Panc1 (cell line): ENCODE data around the gene SSR4. TPM values are rescaled to one million over a fixed set of nuclear protein-coding genes. Genes with fewer than 3 reads are reported as not detected.

Experiments
- ATAC-seq: fragments of 200-7000 bp; cut with Tn5 transposase; 2 replicates; pipeline ENCODE4 v1.9.1; 2020; ENCODE audit warnings: mild to moderate bottlenecking, moderate library complexity
- BruUV-seq: library from RNA; stranded (reverse); fragments of 400-500 nt; replicated peaks from 2 replicates; lab custom pipeline; 2021; lab: Mats Ljungman, UMichigan
- CTCF ChIA-PET: fragments of 300-600 bp; sonication (Branson Sonifier 250); formaldehyde crosslinking; loops from one replicate; lab custom pipeline; 2022; ENCODE audit warnings: antibody characterized with exemption; lab: Charles Lee
- POLR2A ChIA-PET: fragments of 300-600 bp; sonication (Branson Sonifier 250); formaldehyde crosslinking; loops from one replicate; lab custom pipeline; 2022; ENCODE audit warnings: antibody characterized with exemption; lab: Charles Lee
- DNase-seq: peaks from one replicate; pipeline ENCODE4 v3.0.0-alpha.2; 2010; ENCODE audit warnings: low read depth, low spot score
- H3K27ac ChIP-seq: 2 replicates; pipeline ENCODE4 v1.5.1; 2011; ENCODE audit warnings: mild to moderate bottlenecking, low read length, inconsistent platforms
- H3K27me3 ChIP-seq: fragments of 200-500 bp; sonication (Bioruptor generic); 2 replicates; pipeline ENCODE4 v1.6.0; 2014; ENCODE audit warnings: low read length, inconsistent platforms; ENCODE audit not compliant: control insufficient read depth, insufficient read depth
- H3K36me3 ChIP-seq: fragments of 200-500 bp; sonication (Bioruptor generic); 2 replicates; pipeline ENCODE4 v1.5.1; 2014; ENCODE audit warnings: inconsistent platforms, mild to moderate bottlenecking, low read length, moderate library complexity; ENCODE audit not compliant: control insufficient read depth, insufficient read depth
- H3K4me1 ChIP-seq: 2 replicates; pipeline ENCODE4 v1.5.1; 2011; ENCODE audit warnings: inconsistent platforms, mild to moderate bottlenecking, low read length, moderate library complexity; ENCODE audit not compliant: control insufficient read depth, insufficient read depth
- H3K4me3 ChIP-seq, 2 experiments: 2 replicates each; pipeline ENCODE4 v1.5.1; 2011 to 2012; ENCODE audit warnings: low read depth in 2 of 2, low read length in 2 of 2, mild to moderate bottlenecking in 2 of 2, inconsistent platforms in 1 of 2, moderate library complexity in 1 of 2
- H3K9me3 ChIP-seq: fragments of 200-500 bp; sonication (Bioruptor generic); 2 replicates; pipeline ENCODE4 v1.5.1; 2014; ENCODE audit warnings: low read depth, mild to moderate bottlenecking, inconsistent platforms, low read length, moderate library complexity; ENCODE audit not compliant: control insufficient read depth, insufficient read depth
- POLR2AphosphoS5 ChIP-seq: IDR thresholded peaks from 2 replicates; pipeline ENCODE4 v1.6.1; 2012; ENCODE audit warnings: mild to moderate bottlenecking, low read depth, low read length, moderate library complexity
- SIN3A ChIP-seq: IDR thresholded peaks from 2 replicates; pipeline ENCODE4 v1.6.1; 2012; ENCODE audit warnings: low read depth, mild to moderate bottlenecking, low read length, moderate library complexity, borderline replicate concordance; ENCODE audit not compliant: insufficient read depth
- TCF7L2 ChIP-seq: IDR thresholded peaks from 2 replicates; pipeline ENCODE4 v1.6.1; 2011; ENCODE audit warnings: mild to moderate bottlenecking, low read depth, low read length, inconsistent platforms
- in situ Hi-C: cut with HindIII; loops from 2 replicates; pipeline ENCODE4 v1.10.0; 2016; ENCODE audit warnings: low sequenced_read_pairs, low pct_unique_long_range_greater_than_20kb
- intact Hi-C: fragments of 100-400 bp; cut with micrococcal nuclease; formaldehyde crosslinking; loops from one replicate; pipeline ENCODE4 v1.10.0; 2022; ENCODE audit not compliant: unreplicated experiment
- total RNA-seq: library from RNA; stranded (reverse); gene quantifications from one replicate; pipeline ENCODE4 v1.2.1, GENCODE V29; 2021; ENCODE audit not compliant: unreplicated experiment
- TF ChIP-seq, protein P1 (sequence below): fragments of 450-650 bp; IDR thresholded peaks from 2 replicates; pipeline ENCODE4 v1.5.1; 2017; ENCODE audit warnings: mild to moderate bottlenecking
- TF ChIP-seq, protein P2 (sequence below), 2 experiments: IDR thresholded peaks; 2 replicates each; pipeline ENCODE4 v1.6.1; 2011 to 2012; ENCODE audit warnings: low read depth in 2 of 2, control low read depth in 1 of 2, low read length in 1 of 2, mild to moderate bottlenecking in 1 of 2, moderate library complexity in 1 of 2; ENCODE audit not compliant: insufficient read depth in 1 of 2

SSR4 gene
- total RNA-seq, 1 experiment from 2014 or later, result 504 TPM

DNA sequence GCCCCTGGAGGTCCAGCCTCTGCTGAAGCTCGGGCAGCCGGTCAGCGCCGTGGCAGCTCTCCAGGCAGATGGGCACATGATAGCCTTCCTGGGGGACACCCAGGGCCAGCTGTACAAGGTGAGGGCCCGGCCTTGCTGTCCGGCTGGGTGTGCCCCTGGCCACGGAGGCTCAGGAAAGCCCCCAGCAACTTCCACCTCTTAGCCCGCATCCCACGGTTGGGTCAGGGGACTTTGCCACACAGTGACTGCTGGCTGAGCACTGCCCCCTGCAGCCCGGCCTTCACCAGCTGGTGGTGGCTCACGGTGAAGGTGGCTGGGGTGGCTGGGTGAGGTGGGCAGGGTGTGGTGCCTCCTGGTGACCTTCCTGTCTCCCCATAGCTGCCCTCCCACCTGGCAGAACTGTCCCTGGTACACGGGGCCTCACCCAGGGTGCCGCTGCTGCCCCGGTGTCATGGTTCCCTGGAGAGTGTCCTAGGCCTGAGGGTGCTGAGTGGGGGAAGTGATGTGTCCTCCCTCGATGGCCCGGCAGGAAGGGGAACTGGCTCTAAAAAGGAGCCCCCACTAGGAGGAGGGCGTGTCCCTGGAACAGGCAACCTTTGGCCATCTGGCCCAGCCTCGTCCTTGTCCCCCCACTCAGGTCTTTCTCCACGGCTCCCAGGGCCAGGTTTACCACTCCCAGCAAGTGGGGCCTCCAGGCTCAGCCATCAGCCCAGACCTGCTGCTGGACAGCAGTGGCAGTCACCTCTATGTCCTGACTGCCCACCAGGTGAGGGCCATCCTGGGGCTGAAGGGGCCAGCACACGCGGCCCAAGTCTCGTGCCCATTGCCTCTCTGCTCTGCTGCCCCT lies 25.9 kb upstream of the SSR4 start:
- BruUV-seq, result no TSS peak
- intact Hi-C loops, result loop anchor here (10.0 kb wide), 2 partner anchors 116 to 156 kb away; partner anchors contain the start of genes ARHGAP4 and L1CAM
- H3K9me3 ChIP-seq, result no peaks in the 10 kb centered on the region
- no peaks in the 10 kb centered on the region for H3K36me3 ChIP-seq
- H3K27ac ChIP-seq, result no peak overlapping the region
- CTCF ChIA-PET, result no interaction called here
- peaks cover 25% of the 10 kb centered on the region for H3K4me1 ChIP-seq
- TF ChIP-seq TCF7L2, result no peak
- TF ChIP-seq, protein P1, sequence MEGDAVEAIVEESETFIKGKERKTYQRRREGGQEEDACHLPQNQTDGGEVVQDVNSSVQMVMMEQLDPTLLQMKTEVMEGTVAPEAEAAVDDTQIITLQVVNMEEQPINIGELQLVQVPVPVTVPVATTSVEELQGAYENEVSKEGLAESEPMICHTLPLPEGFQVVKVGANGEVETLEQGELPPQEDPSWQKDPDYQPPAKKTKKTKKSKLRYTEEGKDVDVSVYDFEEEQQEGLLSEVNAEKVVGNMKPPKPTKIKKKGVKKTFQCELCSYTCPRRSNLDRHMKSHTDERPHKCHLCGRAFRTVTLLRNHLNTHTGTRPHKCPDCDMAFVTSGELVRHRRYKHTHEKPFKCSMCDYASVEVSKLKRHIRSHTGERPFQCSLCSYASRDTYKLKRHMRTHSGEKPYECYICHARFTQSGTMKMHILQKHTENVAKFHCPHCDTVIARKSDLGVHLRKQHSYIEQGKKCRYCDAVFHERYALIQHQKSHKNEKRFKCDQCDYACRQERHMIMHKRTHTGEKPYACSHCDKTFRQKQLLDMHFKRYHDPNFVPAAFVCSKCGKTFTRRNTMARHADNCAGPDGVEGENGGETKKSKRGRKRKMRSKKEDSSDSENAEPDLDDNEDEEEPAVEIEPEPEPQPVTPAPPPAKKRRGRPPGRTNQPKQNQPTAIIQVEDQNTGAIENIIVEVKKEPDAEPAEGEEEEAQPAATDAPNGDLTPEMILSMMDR, result no peak
- no peak for TF ChIP-seq POLR2AphosphoS5
- TF ChIP-seq, protein P2, sequence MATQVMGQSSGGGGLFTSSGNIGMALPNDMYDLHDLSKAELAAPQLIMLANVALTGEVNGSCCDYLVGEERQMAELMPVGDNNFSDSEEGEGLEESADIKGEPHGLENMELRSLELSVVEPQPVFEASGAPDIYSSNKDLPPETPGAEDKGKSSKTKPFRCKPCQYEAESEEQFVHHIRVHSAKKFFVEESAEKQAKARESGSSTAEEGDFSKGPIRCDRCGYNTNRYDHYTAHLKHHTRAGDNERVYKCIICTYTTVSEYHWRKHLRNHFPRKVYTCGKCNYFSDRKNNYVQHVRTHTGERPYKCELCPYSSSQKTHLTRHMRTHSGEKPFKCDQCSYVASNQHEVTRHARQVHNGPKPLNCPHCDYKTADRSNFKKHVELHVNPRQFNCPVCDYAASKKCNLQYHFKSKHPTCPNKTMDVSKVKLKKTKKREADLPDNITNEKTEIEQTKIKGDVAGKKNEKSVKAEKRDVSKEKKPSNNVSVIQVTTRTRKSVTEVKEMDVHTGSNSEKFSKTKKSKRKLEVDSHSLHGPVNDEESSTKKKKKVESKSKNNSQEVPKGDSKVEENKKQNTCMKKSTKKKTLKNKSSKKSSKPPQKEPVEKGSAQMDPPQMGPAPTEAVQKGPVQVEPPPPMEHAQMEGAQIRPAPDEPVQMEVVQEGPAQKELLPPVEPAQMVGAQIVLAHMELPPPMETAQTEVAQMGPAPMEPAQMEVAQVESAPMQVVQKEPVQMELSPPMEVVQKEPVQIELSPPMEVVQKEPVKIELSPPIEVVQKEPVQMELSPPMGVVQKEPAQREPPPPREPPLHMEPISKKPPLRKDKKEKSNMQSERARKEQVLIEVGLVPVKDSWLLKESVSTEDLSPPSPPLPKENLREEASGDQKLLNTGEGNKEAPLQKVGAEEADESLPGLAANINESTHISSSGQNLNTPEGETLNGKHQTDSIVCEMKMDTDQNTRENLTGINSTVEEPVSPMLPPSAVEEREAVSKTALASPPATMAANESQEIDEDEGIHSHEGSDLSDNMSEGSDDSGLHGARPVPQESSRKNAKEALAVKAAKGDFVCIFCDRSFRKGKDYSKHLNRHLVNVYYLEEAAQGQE (IDR thresholded peaks at IDR 0.05; ENCODE audit: insufficient read depth in 1 of 2, low read depth in 2 of 2, low read length in 1 of 2), result no peak
- TF ChIP-seq SIN3A, result no peak
- in situ Hi-C loops, result no loop called here
- POLR2A ChIA-PET, result no interaction called here
- H3K27me3 ChIP-seq, result no peaks in the 10 kb centered on the region
- DNase-seq (no peak), ATAC-seq (no peak)
- H3K4me3 ChIP-seq, result no peak overlapping the region

DNA sequence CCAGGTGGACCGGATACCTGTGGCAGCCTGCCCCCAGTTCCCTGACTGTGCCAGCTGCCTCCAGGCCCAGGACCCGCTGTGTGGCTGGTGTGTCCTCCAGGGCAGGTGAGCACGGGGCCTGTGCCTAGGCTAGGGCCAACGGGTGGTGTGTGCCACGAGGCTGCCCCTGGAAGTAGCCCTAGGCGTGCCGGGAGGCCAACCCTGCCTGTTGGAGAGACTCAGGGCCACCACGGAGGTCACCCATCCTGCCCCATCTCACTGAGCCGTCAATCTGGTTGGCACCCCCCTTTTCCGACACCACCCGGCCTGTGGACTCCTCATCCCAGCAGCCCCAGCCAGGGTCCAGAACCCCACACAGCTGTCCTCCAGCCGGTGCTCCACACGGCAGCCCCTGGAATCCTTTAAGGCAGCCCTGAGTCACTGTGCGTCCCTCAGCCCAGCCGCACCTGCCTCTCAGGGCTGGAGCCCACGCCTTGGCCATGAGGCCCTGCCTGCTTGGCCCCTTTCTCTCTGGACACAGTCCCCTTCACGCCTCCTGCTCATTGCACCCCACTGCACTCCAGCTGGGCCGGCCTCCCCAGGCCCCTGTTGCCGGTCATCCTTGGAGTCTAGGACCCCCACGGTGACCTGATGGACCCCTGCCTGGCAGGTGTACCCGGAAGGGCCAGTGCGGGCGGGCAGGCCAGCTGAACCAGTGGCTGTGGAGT lies 25.2 kb upstream of the SSR4 start:
- no peak for ATAC-seq
- Histone ChIP-seq H3K4me3 (no peak overlapping the region), H3K9me3 (no peaks in the 10 kb centered on the region), H3K27ac (no peak overlapping the region), H3K4me1 (peaks cover 22% of the 10 kb centered on the region), H3K36me3 (no peaks in the 10 kb centered on the region), H3K27me3 (no peaks in the 10 kb centered on the region)
- no peak for TF ChIP-seq SIN3A
- TF ChIP-seq POLR2AphosphoS5, result no peak
- TF ChIP-seq TCF7L2, result no peak
- TF ChIP-seq, protein P2 (IDR thresholded peaks at IDR 0.05; ENCODE audit: insufficient read depth in 1 of 2, low read depth in 2 of 2, low read length in 1 of 2), result no peak
- TF ChIP-seq, protein P1, result no peak
- intact Hi-C loops (loop anchor here (10.0 kb wide), 2 partner anchors 115 to 155 kb away; partner anchors contain the start of genes ARHGAP4 and L1CAM), in situ Hi-C loops (no loop called here)
- ChIA-PET POLR2A (no interaction called here), CTCF (no interaction called here)
- no peak for DNase-seq
- BruUV-seq, result no TSS peak
